Ishikawa (cell line): ENCODE measurements around the gene FAM221B.
A peak's percentile ranks its signal among the peaks of the same experiment; 100 is the strongest.

ENCODE experiments used
- CEBPB ChIP-seq: IDR thresholded peaks from 2 replicates; pipeline ENCODE4 v1.6.1; 2012
- CREB1 ChIP-seq: IDR thresholded peaks from 2 replicates; pipeline ENCODE4 v1.6.1; 2012; ENCODE audit warnings: low read depth
- EGR1 ChIP-seq: IDR thresholded peaks from 2 replicates; pipeline ENCODE4 v1.6.1; 2012
- EP300 ChIP-seq: IDR thresholded peaks from 2 replicates; pipeline ENCODE4 v1.6.1; 2012; ENCODE audit warnings: borderline replicate concordance
- FOXM1 ChIP-seq: IDR thresholded peaks from 2 replicates; pipeline ENCODE4 v1.6.1; 2012; ENCODE audit warnings: low read depth, borderline replicate concordance
- NFIC ChIP-seq: IDR thresholded peaks from 2 replicates; pipeline ENCODE4 v1.6.1; 2012
- RAD21 ChIP-seq: IDR thresholded peaks from 2 replicates; pipeline ENCODE4 v1.6.1; 2012; ENCODE audit warnings: low read depth
- TAF1 ChIP-seq: IDR thresholded peaks from 2 replicates; pipeline ENCODE4 v1.6.1; 2012; ENCODE audit warnings: low read depth, mild to moderate bottlenecking
- TCF12 ChIP-seq: IDR thresholded peaks from 2 replicates; pipeline ENCODE4 v1.6.1; 2012; ENCODE audit warnings: low read depth
- TEAD4 ChIP-seq: IDR thresholded peaks from 2 replicates; pipeline ENCODE4 v1.6.1; 2012
- YY1 ChIP-seq: IDR thresholded peaks from 2 replicates; pipeline ENCODE4 v1.6.1; 2012; ENCODE audit warnings: low read depth
- ZBTB7A ChIP-seq: IDR thresholded peaks from 2 replicates; pipeline ENCODE4 v1.6.1; 2012; ENCODE audit warnings: low read depth
- TF ChIP-seq, protein P1 (sequence below): IDR thresholded peaks from 2 replicates; pipeline ENCODE4 v1.6.1; 2012; ENCODE audit warnings: low read depth, mild to moderate bottlenecking
- TF ChIP-seq, protein P2 (sequence below): IDR thresholded peaks from 2 replicates; pipeline ENCODE4 v1.6.1; 2012
- TF ChIP-seq, protein P3 (sequence below): IDR thresholded peaks from 2 replicates; pipeline ENCODE4 v1.6.1; 2012

Gene FAM221B

DNA sequence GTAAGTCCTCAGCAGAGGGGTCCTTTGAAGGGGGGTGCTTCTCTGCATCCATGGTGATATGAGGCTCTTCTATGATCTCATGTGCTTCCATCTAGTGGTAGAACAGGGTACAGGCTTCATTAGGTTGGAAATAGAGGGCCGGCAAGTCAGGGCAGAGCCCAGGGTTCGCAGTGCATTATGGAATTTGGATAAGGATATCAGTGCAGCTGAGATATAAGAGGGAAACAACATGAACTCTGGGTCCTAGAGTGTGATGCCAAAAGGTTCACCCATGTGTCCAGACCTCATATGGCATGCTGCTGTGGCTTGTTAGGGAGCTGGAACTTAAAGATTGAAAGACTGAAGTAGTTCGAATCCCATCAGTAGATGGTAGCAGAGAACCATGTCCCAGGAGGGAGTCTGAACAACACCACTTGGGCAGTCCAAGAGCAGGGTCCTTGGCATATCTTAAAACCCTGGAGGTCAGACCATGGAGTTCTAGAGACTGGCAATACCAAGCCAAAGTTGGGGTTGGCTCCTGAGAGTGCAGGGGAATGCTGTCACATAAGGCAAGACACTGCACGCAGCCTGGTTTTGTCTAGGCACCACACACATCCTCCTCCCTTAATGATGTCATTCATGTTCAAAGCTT, 2.3 kb downstream of the FAM221B start:
- TF ChIP-seq RAD21 (peak; percentile 36), TCF12 (no peak)

DNA sequence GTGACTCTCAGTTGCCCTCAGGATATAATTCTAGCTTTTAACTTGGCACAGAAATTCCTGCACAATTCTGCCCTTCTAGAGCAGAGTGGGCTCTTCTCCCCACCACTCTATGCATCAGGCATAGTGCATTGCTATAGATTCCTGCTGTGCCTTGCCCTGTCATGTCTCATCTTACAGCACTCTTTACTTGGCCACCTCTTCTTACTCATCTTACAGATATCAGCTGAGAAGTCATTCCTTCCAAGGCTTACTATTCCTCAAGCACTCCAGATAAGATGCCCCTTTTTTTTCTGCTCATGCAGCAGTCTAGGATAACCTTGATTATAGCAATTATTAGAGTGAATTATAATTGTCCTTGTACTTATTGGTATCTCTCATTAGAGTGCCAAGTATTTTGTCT, 5.6 kb downstream of the FAM221B start:
- TF ChIP-seq, protein P1, sequence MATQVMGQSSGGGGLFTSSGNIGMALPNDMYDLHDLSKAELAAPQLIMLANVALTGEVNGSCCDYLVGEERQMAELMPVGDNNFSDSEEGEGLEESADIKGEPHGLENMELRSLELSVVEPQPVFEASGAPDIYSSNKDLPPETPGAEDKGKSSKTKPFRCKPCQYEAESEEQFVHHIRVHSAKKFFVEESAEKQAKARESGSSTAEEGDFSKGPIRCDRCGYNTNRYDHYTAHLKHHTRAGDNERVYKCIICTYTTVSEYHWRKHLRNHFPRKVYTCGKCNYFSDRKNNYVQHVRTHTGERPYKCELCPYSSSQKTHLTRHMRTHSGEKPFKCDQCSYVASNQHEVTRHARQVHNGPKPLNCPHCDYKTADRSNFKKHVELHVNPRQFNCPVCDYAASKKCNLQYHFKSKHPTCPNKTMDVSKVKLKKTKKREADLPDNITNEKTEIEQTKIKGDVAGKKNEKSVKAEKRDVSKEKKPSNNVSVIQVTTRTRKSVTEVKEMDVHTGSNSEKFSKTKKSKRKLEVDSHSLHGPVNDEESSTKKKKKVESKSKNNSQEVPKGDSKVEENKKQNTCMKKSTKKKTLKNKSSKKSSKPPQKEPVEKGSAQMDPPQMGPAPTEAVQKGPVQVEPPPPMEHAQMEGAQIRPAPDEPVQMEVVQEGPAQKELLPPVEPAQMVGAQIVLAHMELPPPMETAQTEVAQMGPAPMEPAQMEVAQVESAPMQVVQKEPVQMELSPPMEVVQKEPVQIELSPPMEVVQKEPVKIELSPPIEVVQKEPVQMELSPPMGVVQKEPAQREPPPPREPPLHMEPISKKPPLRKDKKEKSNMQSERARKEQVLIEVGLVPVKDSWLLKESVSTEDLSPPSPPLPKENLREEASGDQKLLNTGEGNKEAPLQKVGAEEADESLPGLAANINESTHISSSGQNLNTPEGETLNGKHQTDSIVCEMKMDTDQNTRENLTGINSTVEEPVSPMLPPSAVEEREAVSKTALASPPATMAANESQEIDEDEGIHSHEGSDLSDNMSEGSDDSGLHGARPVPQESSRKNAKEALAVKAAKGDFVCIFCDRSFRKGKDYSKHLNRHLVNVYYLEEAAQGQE, result no peak
- no peak for TF ChIP-seq TCF12

DNA sequence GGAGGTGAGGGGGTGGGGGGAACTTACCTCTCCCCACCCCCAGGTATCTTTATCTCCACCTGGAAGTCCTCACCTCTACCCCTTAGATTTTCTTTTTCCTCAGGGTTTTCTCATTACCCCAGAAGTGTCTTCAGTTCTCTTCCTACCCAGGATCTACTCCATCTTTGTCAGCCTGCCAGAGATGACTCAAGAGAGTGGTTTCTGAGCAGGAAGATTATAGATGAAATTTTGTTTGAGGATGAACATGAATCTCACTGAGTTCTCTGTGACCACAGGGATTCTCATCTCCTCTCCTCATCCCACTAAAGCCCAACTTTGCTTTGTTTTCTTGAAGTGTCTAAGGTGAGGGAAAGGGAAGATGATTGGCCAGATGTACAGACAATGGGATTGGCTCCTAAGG, 8.5 kb downstream of the FAM221B start:
- TF ChIP-seq ZBTB7A (no peak), FOXM1 (no peak), NFIC (no peak), EP300 (no peak), TCF12 (no peak), TEAD4 (no peak), CREB1 (no peak), YY1 (no peak), RAD21 (no peak), TAF1 (no peak), CEBPB (no peak), EGR1 (no peak)
- TF ChIP-seq, protein P1, result no peak
- TF ChIP-seq, protein P2, sequence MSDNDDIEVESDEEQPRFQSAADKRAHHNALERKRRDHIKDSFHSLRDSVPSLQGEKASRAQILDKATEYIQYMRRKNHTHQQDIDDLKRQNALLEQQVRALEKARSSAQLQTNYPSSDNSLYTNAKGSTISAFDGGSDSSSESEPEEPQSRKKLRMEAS, result no peak
- TF ChIP-seq, protein P3, sequence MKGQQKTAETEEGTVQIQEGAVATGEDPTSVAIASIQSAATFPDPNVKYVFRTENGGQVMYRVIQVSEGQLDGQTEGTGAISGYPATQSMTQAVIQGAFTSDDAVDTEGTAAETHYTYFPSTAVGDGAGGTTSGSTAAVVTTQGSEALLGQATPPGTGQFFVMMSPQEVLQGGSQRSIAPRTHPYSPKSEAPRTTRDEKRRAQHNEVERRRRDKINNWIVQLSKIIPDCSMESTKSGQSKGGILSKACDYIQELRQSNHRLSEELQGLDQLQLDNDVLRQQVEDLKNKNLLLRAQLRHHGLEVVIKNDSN, result no peak

DNA sequence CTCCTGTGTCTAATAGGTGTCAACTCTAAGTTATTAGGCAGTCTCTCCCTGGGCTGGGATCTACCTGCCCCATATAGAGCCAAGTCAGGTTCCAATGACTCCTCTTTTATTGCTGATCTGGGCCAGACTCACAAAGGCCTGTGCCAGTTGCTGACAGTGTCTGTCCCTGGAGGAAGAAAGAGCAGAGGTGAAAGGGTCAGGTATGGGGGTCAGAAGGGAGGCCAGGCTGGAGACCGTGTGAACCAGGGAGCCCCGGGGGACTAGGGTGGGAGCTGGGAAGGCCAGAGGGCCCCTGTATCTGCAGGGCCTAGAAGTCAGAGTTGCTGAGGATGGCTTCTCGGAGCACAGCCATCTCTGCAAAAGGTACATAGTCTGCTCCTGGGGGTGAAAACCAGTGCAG, 10.2 kb downstream of the FAM221B start:
- TF ChIP-seq YY1, result no peak
- TF ChIP-seq TAF1, result no peak
- TF ChIP-seq FOXM1, result no peak
- no peak for TF ChIP-seq RAD21
- no peak for TF ChIP-seq NFIC
- TF ChIP-seq ZBTB7A, result no peak
- no peak for TF ChIP-seq TCF12
- no peak for TF ChIP-seq EP300
- TF ChIP-seq, protein P3, result no peak
- no peak for TF ChIP-seq EGR1
- TF ChIP-seq TEAD4, result no peak
- TF ChIP-seq, protein P1, result no peak
- no peak for TF ChIP-seq CEBPB

DNA sequence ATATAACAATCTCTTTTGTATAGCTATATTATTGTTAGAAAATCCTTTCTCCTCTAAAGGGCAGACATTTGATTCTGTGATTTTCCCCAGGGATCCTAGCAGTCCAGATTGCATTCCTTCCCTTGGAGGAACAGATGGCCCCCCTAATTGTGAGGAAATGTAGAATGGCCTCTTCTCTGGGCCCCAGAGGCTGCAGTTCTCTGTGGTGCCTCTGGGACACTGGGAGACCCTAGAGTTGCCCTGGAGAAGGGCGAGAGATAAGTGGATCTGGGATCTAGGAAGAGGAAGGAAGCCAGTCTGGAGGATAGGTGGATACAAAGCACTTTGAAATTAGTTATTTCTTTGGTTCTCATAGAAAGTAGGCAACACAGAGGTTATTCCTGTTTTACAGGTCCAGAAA, 11.8 kb downstream of the FAM221B start:
- TF ChIP-seq TCF12 (no peak), YY1 (no peak), CREB1 (no peak), RAD21 (no peak), FOXM1 (no peak), TEAD4 (no peak)
